ENCODE data around the gene SCARB1. TPM values are rescaled to one million over a fixed set of nuclear protein-coding genes. Genes with fewer than 3 reads are reported as not detected.

Gene SCARB1
- total RNA-seq, 1 experiment from 2014 or later: 359 TPM

DNA sequence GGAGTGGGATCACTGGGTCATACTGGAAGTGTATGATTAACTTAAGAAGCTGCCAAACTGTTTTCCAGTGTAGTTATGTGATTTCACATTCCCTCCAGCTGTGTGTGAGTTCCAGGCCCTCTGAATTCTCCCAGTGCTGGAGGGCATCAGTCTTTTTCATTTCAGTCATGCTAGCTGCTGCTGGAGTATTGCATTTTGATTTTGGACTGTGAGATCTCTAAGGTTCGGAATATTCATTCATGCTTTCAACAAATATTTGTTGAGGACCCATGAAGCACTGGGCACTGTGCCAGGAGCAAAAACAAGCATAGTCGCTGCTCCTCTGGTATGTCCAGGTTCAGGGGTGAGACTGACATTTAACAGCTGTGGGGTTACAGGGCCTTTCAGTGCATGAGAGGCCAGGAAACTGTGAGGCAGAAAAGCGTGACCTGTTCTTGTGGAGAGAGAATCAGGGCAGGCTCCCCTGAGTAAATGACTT is 133.2 kb downstream of the SCARB1 start:
- Histone ChIP-seq H3K4me1 (ENCODE audit: control insufficient read depth, insufficient read depth, low read length) (peaks cover 64% of the 10 kb centered on the region), H3K9me3 (ENCODE audit: control insufficient read depth, insufficient read depth, low read depth, low read length) (no peaks in the 10 kb centered on the region), H3K36me3 (ENCODE audit: control insufficient read depth, insufficient read depth, low read length) (no peaks in the 10 kb centered on the region), H3K4me3 (ENCODE audit: low read depth in 2 of 2, low read length in 2 of 2) (no peak overlapping the region), H3K27ac (ENCODE audit: low read length) (peak overlapping the region; percentile 93), H3K27me3 (ENCODE audit: control insufficient read depth, insufficient read depth, low read length) (no peaks in the 10 kb centered on the region)
- BruUV-seq (replicated peaks): no TSS peak
- peak; percentile 40 for ATAC-seq
- in situ Hi-C loops (cut with HindIII; ENCODE audit: low pct_unique_long_range_greater_than_20kb, low sequenced_read_pairs): no loop called here
- peak; percentile 41; the same call in 1 of the 2 replicates for TF ChIP-seq TCF7L2 (IDR thresholded peaks at IDR 0.05; ENCODE audit: low read depth, low read length)
- no peak for TF ChIP-seq POLR2AphosphoS5 (IDR thresholded peaks at IDR 0.05; ENCODE audit: low read depth, low read length)
- POLR2A ChIA-PET: no interaction called here
- intact Hi-C loops (cut with micrococcal nuclease; ENCODE audit: unreplicated experiment): no loop called here
- DNase-seq (ENCODE audit: low read depth, low spot score): no peak
- CTCF ChIA-PET: interaction anchor here (1.2 kb wide), 1 partner anchor 15 kb away, joined by 3 read pairs; no protein-coding TSS in a partner anchor

DNA sequence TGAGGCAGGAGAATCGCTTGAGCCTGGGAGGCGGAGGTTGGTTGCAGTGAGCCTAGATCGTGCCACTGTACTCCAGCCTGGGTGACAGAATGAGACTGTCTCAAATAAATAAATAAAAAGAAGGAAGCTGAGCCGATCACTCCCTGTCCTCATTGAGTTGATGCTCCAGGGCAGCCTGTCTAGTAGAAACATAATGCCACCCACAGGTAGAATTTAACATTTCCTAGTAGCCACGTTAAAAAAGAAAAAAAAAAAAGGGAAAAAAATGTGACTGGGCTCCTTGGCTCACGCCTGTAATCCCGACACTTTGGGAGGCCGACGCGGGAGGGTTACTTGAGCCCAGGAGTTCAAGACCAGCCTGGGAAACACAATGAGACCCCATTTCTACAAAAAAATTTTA is 135.7 kb downstream of the SCARB1 start:
- in situ Hi-C loops (cut with HindIII; ENCODE audit: low pct_unique_long_range_greater_than_20kb, low sequenced_read_pairs) (no loop called here), intact Hi-C loops (cut with micrococcal nuclease; ENCODE audit: unreplicated experiment) (loop anchor here (10.0 kb wide), 1 partner anchor 163 kb away; the partner anchor contains the start of gene NCOR2)
- TF ChIP-seq, protein P1, sequence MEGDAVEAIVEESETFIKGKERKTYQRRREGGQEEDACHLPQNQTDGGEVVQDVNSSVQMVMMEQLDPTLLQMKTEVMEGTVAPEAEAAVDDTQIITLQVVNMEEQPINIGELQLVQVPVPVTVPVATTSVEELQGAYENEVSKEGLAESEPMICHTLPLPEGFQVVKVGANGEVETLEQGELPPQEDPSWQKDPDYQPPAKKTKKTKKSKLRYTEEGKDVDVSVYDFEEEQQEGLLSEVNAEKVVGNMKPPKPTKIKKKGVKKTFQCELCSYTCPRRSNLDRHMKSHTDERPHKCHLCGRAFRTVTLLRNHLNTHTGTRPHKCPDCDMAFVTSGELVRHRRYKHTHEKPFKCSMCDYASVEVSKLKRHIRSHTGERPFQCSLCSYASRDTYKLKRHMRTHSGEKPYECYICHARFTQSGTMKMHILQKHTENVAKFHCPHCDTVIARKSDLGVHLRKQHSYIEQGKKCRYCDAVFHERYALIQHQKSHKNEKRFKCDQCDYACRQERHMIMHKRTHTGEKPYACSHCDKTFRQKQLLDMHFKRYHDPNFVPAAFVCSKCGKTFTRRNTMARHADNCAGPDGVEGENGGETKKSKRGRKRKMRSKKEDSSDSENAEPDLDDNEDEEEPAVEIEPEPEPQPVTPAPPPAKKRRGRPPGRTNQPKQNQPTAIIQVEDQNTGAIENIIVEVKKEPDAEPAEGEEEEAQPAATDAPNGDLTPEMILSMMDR (IDR thresholded peaks at IDR 0.05): peak; percentile 59
- no peak for TF ChIP-seq POLR2AphosphoS5 (IDR thresholded peaks at IDR 0.05; ENCODE audit: low read depth, low read length)
- ATAC-seq (peak; percentile 57; the same call in 1 of the 2 replicates), DNase-seq (ENCODE audit: low read depth, low spot score) (no peak)
- Histone ChIP-seq H3K36me3 (ENCODE audit: control insufficient read depth, insufficient read depth, low read length) (no peaks in the 10 kb centered on the region), H3K4me1 (ENCODE audit: control insufficient read depth, insufficient read depth, low read length) (peaks cover 49% of the 10 kb centered on the region), H3K27ac (ENCODE audit: low read length) (peak overlapping the region; percentile 93), H3K27me3 (ENCODE audit: control insufficient read depth, insufficient read depth, low read length) (no peaks in the 10 kb centered on the region), H3K4me3 (ENCODE audit: low read depth in 2 of 2, low read length in 2 of 2) (no peak overlapping the region), H3K9me3 (ENCODE audit: control insufficient read depth, insufficient read depth, low read depth, low read length) (no peaks in the 10 kb centered on the region)
- CTCF ChIA-PET: no interaction called here
- BruUV-seq (replicated peaks): no TSS peak
- POLR2A ChIA-PET: interaction anchor here (0.8 kb wide), 1 partner anchor 187 kb away, joined by 9 read pairs; no protein-coding TSS in a partner anchor

DNA sequence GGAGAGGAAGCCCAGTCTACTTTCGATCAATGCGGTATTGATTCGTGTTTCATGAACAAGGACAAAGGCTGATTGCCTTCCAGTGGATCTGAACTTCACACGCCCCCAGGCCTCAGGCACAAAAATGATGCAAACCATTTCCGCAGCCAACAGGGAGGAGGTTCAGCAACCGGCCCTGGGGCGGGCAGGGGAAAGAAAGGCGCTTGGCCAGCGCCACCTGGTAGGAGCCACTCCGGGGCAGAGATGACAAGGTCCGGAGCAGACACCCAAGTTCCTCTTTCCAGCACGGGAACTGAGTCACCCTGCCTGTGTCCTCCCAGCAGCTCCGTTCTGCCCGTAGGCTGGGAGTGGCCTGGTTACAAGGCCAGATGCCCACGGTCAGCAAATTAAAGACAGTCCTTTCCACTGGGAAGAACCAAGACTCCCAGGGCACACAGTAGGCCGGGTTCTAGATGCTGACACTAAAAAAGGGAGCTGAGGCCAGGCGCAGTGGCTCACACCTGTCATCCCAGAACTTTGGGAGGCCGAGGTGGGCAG is 136.3 kb downstream of the SCARB1 start:
- Histone ChIP-seq H3K27ac (ENCODE audit: low read length) (peak overlapping the region; percentile 93), H3K4me1 (ENCODE audit: control insufficient read depth, insufficient read depth, low read length) (peaks cover 46% of the 10 kb centered on the region), H3K27me3 (ENCODE audit: control insufficient read depth, insufficient read depth, low read length) (no peaks in the 10 kb centered on the region), H3K36me3 (ENCODE audit: control insufficient read depth, insufficient read depth, low read length) (no peaks in the 10 kb centered on the region), H3K9me3 (ENCODE audit: control insufficient read depth, insufficient read depth, low read depth, low read length) (no peaks in the 10 kb centered on the region), H3K4me3 (ENCODE audit: low read depth in 2 of 2, low read length in 2 of 2) (peak overlapping the region in 1 of 2 experiments; percentile 14; a peak in 2 of 4 replicates)
- DNase-seq (ENCODE audit: low read depth, low spot score): no peak
- intact Hi-C loops (cut with micrococcal nuclease; ENCODE audit: unreplicated experiment) (loop anchor here (10.0 kb wide), 1 partner anchor 163 kb away; the partner anchor contains the start of gene NCOR2), in situ Hi-C loops (cut with HindIII; ENCODE audit: low pct_unique_long_range_greater_than_20kb, low sequenced_read_pairs) (no loop called here)
- CTCF ChIA-PET: no interaction called here
- no TSS peak for BruUV-seq (replicated peaks)
- peak; percentile 84 for ATAC-seq
- TF ChIP-seq POLR2AphosphoS5 (IDR thresholded peaks at IDR 0.05; ENCODE audit: low read depth, low read length): peak; percentile 30; the same call in 1 of the 2 replicates
- TF ChIP-seq, protein P1 (IDR thresholded peaks at IDR 0.05): no peak
- POLR2A ChIA-PET: interaction anchor here (0.8 kb wide), 1 partner anchor 186 kb away, joined by 9 read pairs; no protein-coding TSS in a partner anchor

Other genes with a start within 250 kb of the SCARB1 start
- gene UBC, start 50.8 kb upstream of the SCARB1 start, total RNA-seq (2021; ENCODE audit: unreplicated experiment): 1,725 TPM
- gene DHX37, start 125.3 kb upstream of the SCARB1 start, total RNA-seq (2021; ENCODE audit: unreplicated experiment): 57.4 TPM
- gene BRI3BP, start 129.8 kb upstream of the SCARB1 start, total RNA-seq (2021; ENCODE audit: unreplicated experiment): 35.1 TPM
- gene AACS, start 201.6 kb upstream of the SCARB1 start, total RNA-seq (2021; ENCODE audit: unreplicated experiment): 34.7 TPM

Data from Panc1 (cell line).